ENCODE data around the gene PFDN2.

GRCh38 chr1:161098210-161099068, 19.4 kb downstream of the PFDN2 start, which contains the start of gene KLHDC9:
- TF ChIP-seq CTCF (IDR thresholded peaks at IDR 0.05; ENCODE audit: low read length), result no peak
- TF ChIP-seq EZH2 (IDR thresholded peaks at IDR 0.05; ENCODE audit: borderline replicate concordance, low read length), result no peak
